Stimulated activated naive CD8-positive, alpha-beta T cell treated with anti-CD3 and anti-CD28 coated beads, Interleukin-15, Interleukin-2, amounts not matched to agents 100 ng/mL and 50 ng/mL, for 24 hours (primary cell): ENCODE data around the gene PYDC2.

Experiments used
- H3K27ac Mint-ChIP-seq: one replicate; pipeline ENCODE4 v1.8.0; 2021; ENCODE audit warnings: mild to moderate bottlenecking, mixed read lengths
- H3K27me3 Mint-ChIP-seq: one replicate; pipeline ENCODE4 v1.8.0; 2021; ENCODE audit warnings: mixed read lengths
- H3K36me3 Mint-ChIP-seq: one replicate; pipeline ENCODE4 v1.8.0; 2021; ENCODE audit warnings: low read depth, mixed read lengths
- H3K4me1 Mint-ChIP-seq: one replicate; pipeline ENCODE4 v1.8.0; 2021; ENCODE audit warnings: low read depth, mixed read lengths
- H3K4me3 Mint-ChIP-seq: one replicate; pipeline ENCODE4 v1.8.0; 2021; ENCODE audit warnings: mild to moderate bottlenecking, mixed read lengths
- H3K9me3 Mint-ChIP-seq: one replicate; pipeline ENCODE4 v1.8.0; 2021; ENCODE audit warnings: mixed read lengths

The PYDC2 gene

DNA sequence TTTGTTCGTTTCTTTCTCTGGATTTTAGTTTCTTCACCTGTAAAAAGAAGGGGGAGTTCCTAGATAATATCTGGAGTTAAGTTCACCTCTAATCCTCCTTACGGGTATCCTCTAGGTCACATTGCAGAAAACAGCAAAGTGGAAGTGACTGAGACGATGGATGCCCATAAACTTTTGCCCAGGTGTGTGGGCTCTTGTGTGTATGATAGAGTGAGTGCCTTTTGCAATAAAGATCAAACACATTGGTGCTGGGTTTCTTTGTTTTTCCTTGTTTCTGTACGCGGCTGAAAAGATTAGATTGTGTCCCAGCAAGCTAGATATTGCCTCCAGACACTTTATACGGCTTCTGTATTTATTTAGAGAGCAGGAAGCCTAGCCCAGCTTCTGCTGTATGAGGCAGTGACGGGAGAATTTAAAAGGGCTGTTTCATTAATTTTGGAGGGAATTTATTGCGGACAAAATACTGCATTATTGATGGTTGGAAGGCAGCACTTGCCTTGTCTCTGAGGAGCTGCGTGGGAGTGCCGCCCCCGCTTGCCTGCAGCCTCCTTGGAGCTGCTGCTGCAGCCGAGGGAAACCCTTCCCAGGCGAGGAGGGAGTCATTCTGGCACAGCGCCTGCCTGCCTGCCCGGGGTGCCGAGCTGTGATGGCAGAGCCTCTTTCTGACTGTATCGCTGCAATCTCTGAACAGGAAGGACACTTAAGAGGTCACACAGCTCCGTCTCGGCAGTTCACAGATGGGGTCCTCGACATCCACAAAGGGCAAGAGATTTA, 38.5 kb downstream of the PYDC2 start:
- no peaks in the 10 kb centered on the region for H3K9me3 Mint-ChIP-seq
- H3K4me1 Mint-ChIP-seq, result no peaks in the 10 kb centered on the region
- H3K27ac Mint-ChIP-seq, result no peak overlapping the region
- no peaks in the 10 kb centered on the region for H3K27me3 Mint-ChIP-seq
- no peak overlapping the region for H3K4me3 Mint-ChIP-seq
- H3K36me3 Mint-ChIP-seq, result no peaks in the 10 kb centered on the region

DNA sequence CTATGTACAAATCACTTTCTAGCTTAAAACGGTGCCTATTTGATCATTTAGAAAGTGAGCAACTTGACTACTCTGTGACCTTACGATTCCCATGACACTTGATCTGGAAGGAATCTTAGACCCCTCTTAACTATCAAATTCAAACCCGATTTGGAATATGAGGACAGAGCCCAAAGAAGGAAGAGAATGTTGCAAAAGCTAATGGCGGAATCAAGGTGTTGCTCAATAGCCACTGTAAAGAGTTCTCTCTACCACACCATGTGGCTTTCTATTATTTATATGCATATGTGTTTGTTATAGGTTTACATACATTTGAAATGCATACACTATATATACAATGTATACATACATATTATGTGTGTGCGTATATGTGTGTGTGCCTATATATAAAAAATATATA, 39.9 kb downstream of the PYDC2 start:
- no peak overlapping the region for H3K4me3 Mint-ChIP-seq
- H3K27me3 Mint-ChIP-seq, result no peaks in the 10 kb centered on the region
- H3K9me3 Mint-ChIP-seq, result peaks cover 6% of the 10 kb centered on the region
- no peaks in the 10 kb centered on the region for H3K36me3 Mint-ChIP-seq
- no peak overlapping the region for H3K27ac Mint-ChIP-seq
- H3K4me1 Mint-ChIP-seq, result no peaks in the 10 kb centered on the region

- no peak overlapping the region for H3K4me3 Mint-ChIP-seq
- H3K27me3 Mint-ChIP-seq, result no peaks in the 10 kb centered on the region
- peaks cover 10% of the 10 kb centered on the region for H3K9me3 Mint-ChIP-seq
- H3K4me1 Mint-ChIP-seq, result no peaks in the 10 kb centered on the region
- H3K36me3 Mint-ChIP-seq, result no peaks in the 10 kb centered on the region
- no peak overlapping the region for H3K27ac Mint-ChIP-seq
These were observed 41.6 kb downstream of the PYDC2 start for GRCh38 chr3:191502583-191502982.

- H3K4me3 Mint-ChIP-seq, result no peak overlapping the region
These were observed 48.1 kb downstream of the PYDC2 start for GRCh38 chr3:191509078-191509477.

More at GRCh38 chr3:191509078-191509477, 48.1 kb downstream of the PYDC2 start:
- peaks cover 18% of the 10 kb centered on the region for H3K9me3 Mint-ChIP-seq
- H3K36me3 Mint-ChIP-seq, result no peaks in the 10 kb centered on the region
- no peak overlapping the region for H3K27ac Mint-ChIP-seq
- H3K27me3 Mint-ChIP-seq, result no peaks in the 10 kb centered on the region
- no peaks in the 10 kb centered on the region for H3K4me1 Mint-ChIP-seq
